Posterior cingulate gyrus (tissue), 11 donors: Measurements from ENCODE around the gene TACC3.

Experiments used
- DNase-seq, 10 donors: peaks; one replicate each; pipeline versions ENCODE4 v3.0.0 to v3.0.0-alpha.2; 2020 to 2021; ENCODE audit warnings: mixed read lengths in 3 of 10
- intact Hi-C: fragments of 100-400 bp; cut with DNase I; formaldehyde crosslinking; loops from one replicate; pipeline ENCODE4 v1.15.1; 2023

Gene TACC3

DNA sequence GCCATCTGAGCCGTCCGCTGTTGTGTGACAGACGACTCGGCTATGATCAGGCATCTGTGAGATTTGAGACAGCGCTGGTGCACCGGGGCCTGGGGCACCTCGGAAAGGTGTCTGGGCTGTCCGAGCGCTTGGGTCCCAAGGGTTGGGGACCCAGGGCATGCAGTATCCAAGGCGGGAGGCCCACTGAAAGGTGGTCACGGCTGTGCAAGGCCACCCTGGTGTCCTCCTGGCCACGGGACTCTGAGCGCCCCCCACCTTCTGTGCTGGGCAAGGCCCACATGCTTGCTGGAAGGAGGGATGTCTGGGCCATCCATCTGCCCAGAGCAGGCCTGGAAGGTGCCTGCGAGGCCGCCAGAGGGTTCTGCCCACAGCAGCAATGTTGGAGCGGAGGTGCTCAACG lies 19.9 kb downstream of the TACC3 start:
- intact Hi-C loops, result no loop called here

DNA sequence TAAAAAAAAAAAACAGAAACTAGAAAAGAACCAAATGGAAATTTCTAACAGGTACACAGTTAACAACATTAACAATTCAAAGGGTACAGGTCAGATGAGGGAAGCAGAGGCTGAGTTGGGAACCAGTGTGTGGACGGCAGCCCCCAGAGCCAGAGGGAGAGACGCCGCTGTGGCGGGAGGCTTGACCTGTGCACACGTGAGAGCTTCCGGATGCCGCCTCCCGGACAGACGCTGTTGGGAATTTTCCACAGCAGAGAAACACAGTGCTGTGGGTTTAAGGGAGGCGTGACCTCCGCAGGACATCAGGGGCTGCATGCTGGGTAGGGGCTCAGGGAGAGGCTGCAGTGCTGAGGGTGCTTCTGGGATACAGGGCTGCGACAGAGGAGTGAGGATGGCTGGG lies 22.2 kb downstream of the TACC3 start:
- DNase-seq, result no peak
- intact Hi-C loops, result no loop called here

More for the DNA sequence above, 19.9 kb downstream of the TACC3 start:
- DNase-seq, result no peak

DNA sequence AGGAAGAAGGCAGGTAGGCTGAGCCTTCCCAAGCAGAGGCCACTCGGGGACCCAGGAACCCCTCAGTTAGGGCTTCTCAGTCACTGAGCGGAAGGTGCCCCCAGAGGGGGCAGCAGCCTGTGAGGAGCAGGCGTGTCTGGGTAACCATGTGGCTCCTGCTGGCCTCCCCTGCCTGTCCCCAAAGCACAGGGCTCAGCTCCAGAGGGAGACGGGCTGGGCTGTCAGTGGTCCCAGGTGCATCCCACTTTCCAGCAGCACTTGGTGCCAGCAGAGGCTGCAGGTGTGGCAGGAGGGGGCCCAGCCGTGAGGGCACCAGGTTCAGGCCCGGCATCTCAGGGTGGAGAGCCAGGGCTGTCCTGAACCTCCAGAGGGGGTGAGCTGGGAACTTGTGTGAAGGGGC lies 22.7 kb downstream of the TACC3 start:
- no peak for DNase-seq
- intact Hi-C loops, result no loop called here

DNA sequence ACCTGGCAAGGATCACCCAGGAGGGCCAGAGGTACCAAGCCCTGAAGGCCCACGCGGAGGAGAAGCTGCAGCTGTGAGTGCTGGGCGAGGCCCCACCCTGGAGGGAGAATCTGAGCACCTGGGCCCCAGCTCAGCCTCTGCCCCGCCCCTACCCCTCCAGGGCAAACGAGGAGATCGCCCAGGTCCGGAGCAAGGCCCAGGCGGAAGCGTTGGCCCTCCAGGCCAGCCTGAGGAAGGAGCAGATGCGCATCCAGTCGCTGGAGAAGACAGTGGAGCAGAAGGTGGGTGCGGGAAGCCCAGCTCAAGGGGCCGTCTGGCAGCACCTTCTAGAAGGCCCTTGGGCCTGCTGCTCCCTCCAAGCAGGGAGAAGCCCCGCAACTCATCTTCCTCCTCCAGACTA lies 23.2 kb downstream of the TACC3 start:
- no peak for DNase-seq
- intact Hi-C loops, result no loop called here

DNA sequence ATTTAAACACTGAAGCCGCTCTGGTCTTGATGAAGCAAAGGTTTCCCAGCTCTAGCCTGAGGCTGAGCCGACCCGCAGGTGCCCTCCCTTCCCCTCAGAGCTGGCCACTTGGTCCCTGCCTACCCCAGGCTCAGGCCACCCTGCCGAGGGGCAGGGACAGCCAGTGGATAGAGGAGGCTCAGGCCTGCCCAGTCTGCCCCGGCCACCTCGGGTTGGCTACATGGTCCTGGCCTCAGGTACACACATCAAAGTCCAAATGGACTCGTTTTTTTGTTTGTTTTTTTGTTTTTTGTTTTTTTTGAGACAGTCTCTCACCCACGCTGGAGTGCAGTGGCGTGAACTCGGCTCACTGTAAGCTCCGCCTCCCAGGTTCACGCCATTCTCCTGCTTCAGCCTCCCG lies 23.8 kb downstream of the TACC3 start:
- DNase-seq, result no peak
- intact Hi-C loops, result no loop called here

DNA sequence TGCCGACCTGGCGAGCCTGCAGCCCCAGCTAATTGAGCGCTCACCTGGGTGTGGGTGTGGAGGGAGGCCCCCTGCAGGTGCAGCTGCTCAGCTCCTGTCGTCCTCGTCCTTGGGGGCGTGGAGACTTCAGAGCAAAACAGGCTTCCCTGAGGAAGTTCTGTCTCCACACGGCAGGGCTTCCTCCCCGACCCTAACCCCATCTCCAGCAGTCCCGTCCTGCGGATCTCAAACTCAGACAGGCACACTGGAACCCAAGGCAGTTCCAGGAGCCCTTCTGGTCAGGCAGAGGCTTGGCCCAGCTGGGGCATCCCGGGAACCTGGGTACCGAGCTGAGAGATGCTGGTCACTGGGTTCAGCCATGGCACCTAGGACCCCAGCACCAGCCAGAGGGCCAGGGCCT lies 24.4 kb downstream of the TACC3 start:
- intact Hi-C loops, result loop anchor here (2.0 kb wide), 1 partner anchor 153 kb away; no protein-coding TSS in a partner anchor
- no peak for DNase-seq

DNA sequence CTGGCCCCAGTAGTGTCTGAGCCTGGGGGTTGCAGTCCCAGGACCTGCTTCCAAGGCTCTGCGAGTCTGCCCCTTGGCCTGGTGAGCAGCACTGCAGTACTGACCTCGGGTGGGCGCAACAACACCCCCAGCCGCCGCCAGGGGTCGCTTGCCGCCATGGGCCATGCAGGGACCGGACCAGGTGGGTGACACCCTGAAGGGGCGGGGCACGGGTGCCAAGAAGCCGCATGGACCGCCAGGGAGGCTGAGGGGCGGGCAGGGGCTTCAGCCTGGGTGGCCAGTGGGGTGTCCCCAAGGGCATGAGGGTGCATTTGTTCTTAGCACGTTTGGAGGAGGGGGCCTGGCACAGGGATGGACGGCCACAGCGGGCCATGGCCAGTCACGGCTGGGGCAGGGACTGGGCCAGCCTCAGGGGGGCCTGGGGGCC lies 25.0 kb downstream of the TACC3 start:
- DNase-seq, result peak in 9 of 10 donors; percentile 43 to 95 (median 71)
- intact Hi-C loops, result loop anchor here (2.0 kb wide), 1 partner anchor 153 kb away; no protein-coding TSS in a partner anchor

DNA sequence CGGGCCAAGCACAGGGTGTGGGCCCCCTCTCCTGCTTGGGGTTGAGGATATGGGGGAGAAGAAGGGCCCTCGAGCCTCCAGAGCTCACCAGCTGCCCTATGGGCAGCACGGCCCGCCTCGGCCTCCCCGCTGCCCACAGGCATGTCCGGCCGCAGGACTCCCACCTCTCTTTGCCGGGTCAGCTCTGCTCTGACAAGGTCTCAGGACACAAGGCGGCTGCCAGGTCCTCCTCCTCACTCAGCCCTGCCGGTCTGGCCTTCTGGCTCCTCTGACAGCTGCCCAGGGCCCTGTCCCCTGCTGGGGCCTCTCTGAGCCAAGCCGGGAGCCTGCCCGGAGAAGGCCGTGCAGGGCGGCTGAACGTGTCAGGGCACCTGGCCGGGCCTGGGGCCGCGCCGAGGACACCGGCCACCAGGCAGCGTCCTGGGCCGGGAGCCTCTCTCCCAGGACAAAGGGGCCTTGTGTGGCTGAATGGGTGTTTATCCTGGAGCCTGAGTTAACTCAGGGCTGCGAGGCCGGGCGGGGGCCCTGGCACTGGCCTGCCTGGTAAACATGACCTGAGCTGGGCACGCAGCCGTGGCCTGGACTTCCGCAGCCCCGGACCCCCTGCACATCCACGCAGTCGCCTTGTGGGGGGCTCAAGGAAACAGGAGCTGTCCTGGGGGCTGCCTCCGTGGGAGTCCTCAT lies 25.7 kb downstream of the TACC3 start:
- DNase-seq, result peak in 5 of 10 donors; percentile 34 to 90 (median 63)
- intact Hi-C loops, result loop anchor here (2.0 kb wide), 1 partner anchor 152 kb away; no protein-coding TSS in a partner anchor

DNA sequence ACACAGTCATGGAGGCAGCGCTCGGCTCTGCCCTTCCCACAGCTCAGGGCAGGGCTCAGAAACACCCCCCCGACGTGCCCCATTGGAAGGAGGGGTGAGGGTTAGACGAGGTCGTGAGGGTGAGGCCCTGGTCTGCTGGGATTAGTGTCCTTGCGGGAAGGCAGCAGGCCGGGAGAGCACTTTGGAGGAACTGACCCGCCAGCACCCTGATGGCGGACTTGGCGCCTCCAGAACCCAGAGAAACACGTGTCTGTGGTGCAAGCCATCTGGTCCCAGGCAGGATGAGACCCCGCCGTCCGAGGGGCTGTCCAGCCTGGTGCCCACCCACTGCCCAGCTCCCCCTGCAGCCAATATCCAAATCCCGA lies 26.3 kb downstream of the TACC3 start:
- no peak for DNase-seq
- intact Hi-C loops, result loop anchor here (2.0 kb wide), 1 partner anchor 151 kb away; no protein-coding TSS in a partner anchor

DNA sequence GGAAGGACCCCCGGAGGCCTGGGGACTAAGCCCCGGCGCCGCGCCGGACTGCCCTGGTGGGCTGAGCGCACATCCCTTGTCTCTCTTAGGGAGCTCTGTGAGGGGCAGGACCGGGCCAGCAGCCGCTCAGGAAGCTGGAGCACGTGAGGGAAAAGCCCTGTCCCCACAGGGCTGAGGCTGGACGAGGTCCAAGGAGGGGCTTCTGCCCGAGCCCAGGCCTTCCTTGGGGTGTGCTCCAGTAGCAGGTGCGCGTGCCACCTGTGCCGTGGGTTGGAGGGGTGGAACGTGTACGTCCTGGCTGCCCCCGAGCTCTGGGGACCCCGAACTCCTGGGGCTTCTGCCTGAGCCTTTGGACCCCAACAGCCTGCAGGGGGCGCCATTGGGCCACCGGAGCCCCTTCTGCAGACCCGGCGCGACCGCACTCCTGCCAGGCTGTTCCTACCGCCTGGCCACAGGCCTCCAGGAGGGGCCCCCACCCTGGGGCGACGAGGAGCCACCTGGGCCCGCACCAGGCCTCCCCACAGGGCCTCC lies 27.2 kb downstream of the TACC3 start:
- intact Hi-C loops, result loop anchor here (1.0 kb wide), 1 partner anchor 62 kb away; no protein-coding TSS in a partner anchor

DNA sequence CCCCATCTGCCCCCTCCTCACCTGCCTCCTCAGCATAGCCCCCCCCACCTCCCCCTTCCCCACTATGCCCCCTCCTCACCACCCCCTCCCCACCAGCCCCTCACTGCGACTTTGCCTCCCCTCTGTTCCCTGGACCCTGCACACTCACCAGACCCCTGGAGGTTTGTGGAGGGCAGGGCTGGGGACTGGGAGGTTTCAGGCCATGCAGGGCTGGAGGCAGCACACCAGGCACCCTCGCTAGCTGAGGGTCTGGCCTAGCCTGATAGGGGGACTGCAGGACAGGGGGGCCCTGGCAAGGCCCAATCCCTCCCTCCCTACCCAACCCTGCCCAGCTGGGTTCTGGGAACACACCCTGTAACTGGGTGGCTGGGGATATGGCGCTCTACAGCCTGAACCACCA lies 28.0 kb downstream of the TACC3 start:
- intact Hi-C loops, result no loop called here

More for the DNA sequence above, 27.2 kb downstream of the TACC3 start:
- DNase-seq, result peak in 7 of 10 donors; percentile 59 to 94 (median 72)

DNA sequence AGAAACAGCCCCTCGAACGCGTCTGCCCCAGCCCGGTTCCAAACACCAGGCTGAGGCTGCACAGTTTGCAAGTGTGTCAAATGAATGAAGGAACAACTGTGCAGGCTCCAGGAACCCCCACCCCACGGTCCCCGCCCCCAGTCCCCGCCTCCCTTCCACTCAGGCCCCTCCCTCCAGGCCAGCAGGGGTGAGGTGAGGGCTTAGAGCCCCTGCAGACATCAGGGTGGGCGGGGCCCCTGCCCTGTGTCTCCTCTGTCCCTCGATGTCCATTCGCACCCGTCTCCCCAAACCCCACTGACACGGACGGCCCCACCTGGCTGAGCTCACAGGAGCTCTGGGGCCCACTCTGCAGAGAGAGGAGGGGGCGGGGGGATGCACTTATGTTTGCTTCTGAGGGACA lies 28.5 kb downstream of the TACC3 start:
- intact Hi-C loops, result no loop called here

More for the DNA sequence above, 28.0 kb downstream of the TACC3 start:
- no peak for DNase-seq

DNA sequence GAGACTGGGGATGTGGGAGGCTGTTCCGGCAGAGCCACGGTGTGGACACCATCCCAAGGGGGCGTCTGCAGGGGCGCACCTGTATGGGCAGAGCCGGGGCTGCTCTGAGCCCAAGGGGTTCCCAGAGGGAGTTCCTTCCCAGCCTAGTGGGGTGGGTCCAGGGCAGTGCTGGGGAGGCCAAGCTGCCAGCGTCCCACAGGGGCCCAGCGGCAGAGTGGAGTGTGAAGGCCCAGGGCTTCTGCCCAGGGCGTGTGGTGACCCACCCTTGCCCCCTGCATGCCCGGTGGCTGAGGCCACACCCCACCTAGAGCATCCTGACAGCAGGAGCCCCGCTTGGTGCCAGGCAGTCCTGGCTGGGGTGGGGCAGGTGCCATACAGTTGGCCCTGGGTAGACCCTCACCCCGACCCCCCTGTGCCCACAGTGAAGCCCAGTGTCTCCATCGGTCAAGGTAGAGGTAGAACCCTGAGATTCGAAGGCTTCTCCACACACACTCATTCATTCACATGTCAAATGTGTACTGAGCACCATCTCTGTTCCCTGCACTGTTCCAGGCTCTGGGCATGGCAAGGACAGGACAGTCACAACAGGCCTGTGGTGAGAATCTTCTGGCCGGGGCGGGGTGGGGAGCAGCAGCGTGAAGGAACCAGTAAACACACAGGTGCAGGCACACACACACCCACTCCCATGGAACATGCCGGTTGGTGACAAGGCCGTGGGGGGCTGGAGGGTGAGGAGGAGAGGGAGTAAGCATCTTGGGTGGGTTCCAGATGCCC lies 29.2 kb downstream of the TACC3 start:
- intact Hi-C loops, result no loop called here
- DNase-seq, result no peak

More for the DNA sequence above, 28.5 kb downstream of the TACC3 start:
- no peak for DNase-seq

DNA sequence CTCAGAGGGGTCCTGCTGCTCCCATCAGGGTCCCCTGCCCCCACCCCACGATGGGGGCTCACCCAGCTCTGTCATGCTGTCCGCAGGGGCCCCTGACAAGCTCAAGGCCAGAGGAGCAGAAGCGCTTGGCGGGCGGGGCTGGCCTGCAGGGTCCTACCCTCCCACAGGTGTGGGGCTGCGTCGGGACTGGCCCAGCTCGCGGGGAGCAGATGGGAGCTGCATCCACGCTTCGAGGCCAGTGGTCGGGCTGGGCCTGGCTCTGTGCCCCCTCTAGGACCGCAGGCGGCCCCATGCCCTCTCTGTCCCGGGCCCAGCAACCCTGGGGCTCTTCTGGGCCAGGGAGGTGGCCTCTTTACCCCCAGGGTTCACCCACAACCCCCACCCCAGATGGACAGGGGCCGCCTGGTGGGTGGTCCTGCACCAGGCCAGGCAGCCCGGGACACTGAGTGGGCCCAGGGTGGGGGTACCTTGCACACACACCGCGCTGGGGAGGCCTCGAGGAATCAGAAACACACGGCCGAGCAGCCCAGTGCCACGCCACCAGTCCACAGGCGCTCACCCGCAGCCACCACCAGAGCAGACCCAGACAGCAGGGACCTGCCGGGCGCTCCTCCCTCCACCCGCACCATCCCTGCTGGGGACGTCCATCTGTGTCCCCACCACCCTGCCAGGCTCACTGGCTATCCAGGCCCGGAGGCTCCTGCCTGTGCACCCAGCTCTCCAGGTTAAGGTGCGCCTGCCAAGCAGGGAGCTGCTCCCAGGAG lies 30.0 kb downstream of the TACC3 start:
- intact Hi-C loops, result no loop called here

DNA sequence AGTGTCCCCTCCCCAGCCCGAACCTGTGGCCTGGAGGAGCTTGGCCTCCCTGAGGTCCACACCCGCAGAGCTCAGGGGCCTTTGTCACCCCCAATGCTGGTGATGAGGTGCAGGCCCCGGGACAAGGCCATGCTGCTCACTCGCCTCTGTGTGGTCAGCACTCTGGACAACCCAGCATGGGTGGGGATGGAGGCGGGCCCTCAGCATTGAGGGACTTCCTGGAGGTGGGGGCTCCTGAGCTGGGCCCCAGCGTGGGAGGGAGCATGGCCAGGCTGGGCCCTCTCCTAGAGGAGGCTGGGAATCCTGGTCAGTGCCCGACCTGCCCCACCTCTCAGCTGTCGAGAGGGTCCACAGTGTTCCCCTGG lies 30.6 kb downstream of the TACC3 start:
- intact Hi-C loops, result no loop called here
- no peak for DNase-seq

More for the DNA sequence above, 30.0 kb downstream of the TACC3 start:
- no peak for DNase-seq

DNA sequence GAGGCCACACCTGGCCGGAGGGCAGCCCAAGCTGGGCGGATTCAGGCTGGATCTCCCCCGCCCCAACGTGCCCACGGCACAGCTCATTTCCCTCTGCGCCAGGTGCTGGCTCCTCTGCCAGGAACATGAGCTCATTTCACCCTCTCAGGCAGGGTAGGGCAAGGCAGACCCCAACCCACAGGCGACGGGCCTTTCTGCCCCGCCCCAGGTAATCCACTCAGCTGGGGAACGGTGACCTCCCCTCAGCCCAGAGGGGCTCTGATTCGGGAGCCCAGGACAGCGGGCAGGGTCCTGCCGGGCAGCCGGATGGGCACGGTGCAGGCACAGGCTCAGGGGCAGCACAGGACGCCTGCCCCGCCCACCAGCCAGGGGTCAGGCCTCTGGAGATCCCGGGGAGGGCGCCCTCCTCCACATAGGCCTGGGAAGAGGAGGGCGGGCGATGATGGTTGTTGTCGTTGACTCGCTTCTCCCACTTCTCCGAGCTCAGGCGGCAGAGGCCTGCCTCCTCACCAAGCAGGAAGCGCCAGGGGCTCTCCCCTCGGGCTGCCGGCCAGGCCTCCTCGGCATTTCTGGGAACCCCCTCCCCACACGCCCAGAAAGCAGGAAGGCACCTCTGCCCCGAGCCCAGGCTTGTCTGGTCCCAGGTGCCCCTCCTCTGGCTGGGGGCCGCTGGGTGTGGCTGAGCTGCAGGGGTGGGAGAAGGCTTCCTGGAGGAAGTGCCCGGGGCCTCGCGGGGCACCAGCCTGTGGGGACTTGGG lies 31.1 kb downstream of the TACC3 start:
- no peak for DNase-seq
- intact Hi-C loops, result no loop called here

DNA sequence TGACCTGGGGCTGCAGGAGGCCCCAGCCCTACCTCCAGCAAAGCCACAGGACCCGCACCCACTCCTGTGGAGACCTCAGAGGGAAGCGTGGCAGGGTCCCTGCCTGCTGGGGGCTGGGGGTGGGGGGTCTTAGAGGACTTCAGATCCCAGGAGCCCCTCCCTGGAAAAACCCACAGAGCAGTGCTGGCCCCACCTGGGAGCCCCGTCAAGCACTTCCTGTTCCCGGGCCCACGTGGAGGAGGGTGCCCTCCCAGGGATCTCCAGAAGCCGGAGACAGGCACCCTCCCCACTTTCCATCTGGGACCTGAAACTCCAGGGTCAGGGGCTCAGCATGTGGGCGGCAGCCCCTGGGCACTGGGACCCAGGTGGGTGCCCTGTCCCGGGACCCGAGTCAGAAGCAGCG lies 32.0 kb downstream of the TACC3 start:
- intact Hi-C loops, result no loop called here
- no peak for DNase-seq

DNA sequence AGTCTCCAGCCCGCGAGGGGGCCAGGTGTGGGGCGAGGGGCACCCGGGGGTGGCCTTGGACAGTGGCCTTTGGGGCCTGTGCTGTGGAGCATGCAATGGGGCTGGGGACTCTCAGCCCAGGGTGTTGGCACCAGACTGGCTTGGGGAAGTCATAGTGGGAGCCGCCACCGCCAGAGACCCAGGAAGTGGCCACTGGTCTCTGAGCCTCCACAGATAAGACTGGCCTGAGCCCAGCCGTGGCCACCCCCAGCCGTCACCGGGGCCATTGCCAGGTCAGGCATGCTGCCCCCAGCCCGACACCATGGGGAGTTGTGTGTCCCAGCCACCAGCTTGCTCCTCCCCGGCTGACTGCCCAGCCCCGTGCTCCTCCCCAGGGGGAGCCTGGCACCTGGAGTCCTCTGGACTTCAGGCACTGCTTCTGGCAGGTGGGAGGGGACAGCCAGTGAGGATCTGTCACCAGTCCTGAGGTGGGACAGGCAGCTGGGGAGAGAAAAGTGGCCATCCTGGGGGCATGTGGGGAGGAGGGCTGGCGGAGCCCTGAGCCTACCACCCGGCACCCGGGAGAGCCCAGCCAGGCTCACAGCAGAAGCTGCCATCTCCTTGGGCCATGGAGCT lies 32.5 kb downstream of the TACC3 start:
- intact Hi-C loops, result no loop called here
- DNase-seq, result no peak

DNA sequence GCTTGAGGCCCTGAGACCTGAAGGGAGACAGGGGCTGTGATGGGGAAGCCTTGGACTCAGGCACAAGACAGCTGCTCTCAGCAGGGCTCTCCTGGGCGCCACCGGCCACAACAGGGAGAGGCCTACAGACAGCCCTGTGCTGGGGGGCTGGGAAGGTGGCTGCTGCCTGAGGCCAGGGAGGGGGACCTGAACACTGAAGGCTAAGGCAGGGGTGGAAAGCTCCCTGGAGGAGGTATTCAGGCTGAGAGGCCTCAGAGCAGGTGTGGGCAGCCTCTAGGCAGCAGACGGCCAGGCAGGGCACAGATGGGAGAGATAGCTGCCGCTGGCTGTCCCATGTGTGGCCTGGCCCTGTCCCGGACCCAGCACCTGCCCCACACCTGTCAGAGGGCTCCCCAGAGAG lies 33.0 kb downstream of the TACC3 start:
- intact Hi-C loops, result no loop called here
- DNase-seq, result no peak

DNA sequence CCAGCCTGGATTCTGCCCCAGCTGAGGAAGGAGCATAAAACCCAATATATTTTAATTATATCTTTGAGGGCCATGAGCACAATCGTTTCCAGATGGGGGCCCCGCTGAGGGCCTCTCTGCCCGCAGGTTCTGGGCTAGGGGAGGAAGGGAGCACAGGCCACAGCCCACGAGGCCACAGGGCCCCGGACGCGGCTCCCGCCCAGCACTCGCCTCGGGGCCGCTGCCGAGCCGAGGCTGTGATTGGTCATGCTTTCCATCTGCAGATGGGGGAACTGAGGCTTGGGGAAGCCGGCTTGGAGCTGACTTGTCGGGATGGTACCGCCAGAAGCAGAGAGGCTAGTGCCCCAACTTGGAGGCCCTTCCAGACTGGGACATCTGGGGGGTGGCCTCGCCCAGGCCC lies 34.0 kb downstream of the TACC3 start:
- intact Hi-C loops, result no loop called here
- DNase-seq, result no peak
